DND-41 (cell line): ENCODE results near the gene JARID2.
A peak's percentile ranks its signal among the peaks of the same experiment; 100 is the strongest.

ENCODE experiments used
- ATAC-seq: fragments of 200-7000 bp; cut with Tn5 transposase; 3 replicates; pipeline ENCODE4 v1.9.1; 2021; ENCODE audit warnings: low read depth; ENCODE audit not compliant: insufficient read depth
- DNase-seq: peaks from one replicate; pipeline ENCODE4 v3.0.0-alpha.2; 2020
- H2AFZ ChIP-seq: 2 replicates; pipeline ENCODE4 v1.6.0; 2012; ENCODE audit warnings: low read depth, low read length
- H3K27ac ChIP-seq: 2 replicates; pipeline ENCODE4 v1.5.1; 2012; ENCODE audit warnings: low read length, inconsistent platforms
- H3K27me3 ChIP-seq: fragments of 200-600 bp; sonication (generic); 2 replicates; pipeline ENCODE4 v1.6.0; 2012; ENCODE audit warnings: low read length, mild to moderate bottlenecking, inconsistent platforms; ENCODE audit not compliant: insufficient read depth, poor library complexity
- H3K36me3 ChIP-seq: 2 replicates; pipeline ENCODE4 v1.5.1; 2012; ENCODE audit warnings: low read length, inconsistent platforms; ENCODE audit not compliant: insufficient read depth
- H3K4me1 ChIP-seq: 2 replicates; pipeline ENCODE4 v1.5.1; 2012; ENCODE audit warnings: mild to moderate bottlenecking, low read length; ENCODE audit not compliant: insufficient read depth
- H3K4me2 ChIP-seq: 2 replicates; pipeline ENCODE4 v1.6.0; 2012; ENCODE audit warnings: mild to moderate bottlenecking, moderate library complexity, low read length, inconsistent platforms; ENCODE audit not compliant: insufficient read depth
- H3K4me3 ChIP-seq, 2 experiments: fragments of 200-600 bp in 1 of 2; shearing (Covaris generic) in 1 of 2; 2 replicates each; pipeline ENCODE4 v1.5.1; 2012 to 2016; ENCODE audit warnings: inconsistent platforms in 2 of 2, low read length in 2 of 2, mild to moderate bottlenecking in 2 of 2, low read depth in 1 of 2, moderate library complexity in 1 of 2
- H3K79me2 ChIP-seq: 2 replicates; pipeline ENCODE4 v1.6.0; 2012; ENCODE audit warnings: low read length, inconsistent platforms; ENCODE audit not compliant: insufficient read depth
- H3K9ac ChIP-seq: 2 replicates; pipeline ENCODE4 v1.6.0; 2012; ENCODE audit warnings: low read depth, mild to moderate bottlenecking, inconsistent platforms, low read length, moderate library complexity
- H3K9me3 ChIP-seq: 2 replicates; pipeline ENCODE4 v1.5.1; 2012; ENCODE audit warnings: low read length, moderate library complexity, mild to moderate bottlenecking, inconsistent platforms; ENCODE audit not compliant: insufficient read depth, severe bottlenecking
- H4K20me1 ChIP-seq: 2 replicates; pipeline ENCODE4 v1.6.0; 2012; ENCODE audit warnings: low read length; ENCODE audit not compliant: insufficient read depth
- EZH2 ChIP-seq: IDR thresholded peaks from 3 replicates; pipeline ENCODE4 v1.6.1; 2012; ENCODE audit warnings: borderline replicate concordance, low read depth, mild to moderate bottlenecking, moderate library complexity, low read length, inconsistent platforms; ENCODE audit not compliant: severe bottlenecking
- TF ChIP-seq, protein P1 (sequence below): IDR thresholded peaks from 2 replicates; pipeline ENCODE4 v1.5.1; 2012; ENCODE audit warnings: borderline replicate concordance, low read length, moderate library complexity, mild to moderate bottlenecking; ENCODE audit not compliant: poor library complexity, severe bottlenecking; ENCODE audit errors: extremely low read depth

Gene JARID2

DNA sequence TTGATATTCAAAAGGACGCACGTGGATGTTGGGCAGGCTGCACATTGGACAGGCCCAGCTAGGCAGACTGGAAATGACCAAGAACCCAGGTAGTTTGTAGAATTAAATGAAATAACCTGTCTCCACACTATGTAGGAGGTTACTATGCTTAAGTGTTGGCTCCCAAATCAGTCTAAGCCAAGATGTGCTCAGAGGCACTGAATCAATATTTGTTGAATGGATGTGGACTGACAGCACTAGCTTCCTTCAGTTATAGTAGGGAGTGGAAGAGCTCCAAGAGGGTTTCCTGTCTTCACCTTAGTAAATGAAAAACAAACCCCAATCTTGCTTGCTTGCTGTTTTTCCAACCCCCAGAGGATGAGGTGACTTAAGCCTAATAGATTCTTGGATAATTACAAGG lies 180.5 kb downstream of the JARID2 start:
- DNase-seq (no peak), ATAC-seq (no peak)
- H3K36me3 ChIP-seq, result no peaks in the 10 kb centered on the region
- peaks cover 3% of the 10 kb centered on the region; the same call in 1 of the 2 replicates for H4K20me1 ChIP-seq
- no peak overlapping the region for H3K27ac ChIP-seq
- H3K27me3 ChIP-seq, result no peaks in the 10 kb centered on the region
- no peak overlapping the region for H2AFZ ChIP-seq
- peaks cover 24% of the 10 kb centered on the region for H3K4me1 ChIP-seq
- no peak overlapping the region for H3K4me2 ChIP-seq
- peaks cover 50% of the 10 kb centered on the region for H3K79me2 ChIP-seq
- no peak overlapping the region for H3K4me3 ChIP-seq
- TF ChIP-seq, protein P1, sequence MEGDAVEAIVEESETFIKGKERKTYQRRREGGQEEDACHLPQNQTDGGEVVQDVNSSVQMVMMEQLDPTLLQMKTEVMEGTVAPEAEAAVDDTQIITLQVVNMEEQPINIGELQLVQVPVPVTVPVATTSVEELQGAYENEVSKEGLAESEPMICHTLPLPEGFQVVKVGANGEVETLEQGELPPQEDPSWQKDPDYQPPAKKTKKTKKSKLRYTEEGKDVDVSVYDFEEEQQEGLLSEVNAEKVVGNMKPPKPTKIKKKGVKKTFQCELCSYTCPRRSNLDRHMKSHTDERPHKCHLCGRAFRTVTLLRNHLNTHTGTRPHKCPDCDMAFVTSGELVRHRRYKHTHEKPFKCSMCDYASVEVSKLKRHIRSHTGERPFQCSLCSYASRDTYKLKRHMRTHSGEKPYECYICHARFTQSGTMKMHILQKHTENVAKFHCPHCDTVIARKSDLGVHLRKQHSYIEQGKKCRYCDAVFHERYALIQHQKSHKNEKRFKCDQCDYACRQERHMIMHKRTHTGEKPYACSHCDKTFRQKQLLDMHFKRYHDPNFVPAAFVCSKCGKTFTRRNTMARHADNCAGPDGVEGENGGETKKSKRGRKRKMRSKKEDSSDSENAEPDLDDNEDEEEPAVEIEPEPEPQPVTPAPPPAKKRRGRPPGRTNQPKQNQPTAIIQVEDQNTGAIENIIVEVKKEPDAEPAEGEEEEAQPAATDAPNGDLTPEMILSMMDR, result no peak
- TF ChIP-seq EZH2, result no peak
- H3K9me3 ChIP-seq, result no peaks in the 10 kb centered on the region
- no peak overlapping the region for H3K9ac ChIP-seq

GRCh38 chr6:15426901-15427300 lies 181.0 kb downstream of the JARID2 start:
- H3K36me3 ChIP-seq, result no peaks in the 10 kb centered on the region
- H3K27ac ChIP-seq, result no peak overlapping the region
- no peak overlapping the region for H3K9ac ChIP-seq
- TF ChIP-seq EZH2, result no peak
- TF ChIP-seq, protein P1, result no peak
- H4K20me1 ChIP-seq, result peaks cover 5% of the 10 kb centered on the region; the same call in 1 of the 2 replicates
- no peak overlapping the region for H3K4me2 ChIP-seq
- H3K79me2 ChIP-seq, result peaks cover 50% of the 10 kb centered on the region
- no peaks in the 10 kb centered on the region for H3K9me3 ChIP-seq
- no peak for ATAC-seq
- H3K27me3 ChIP-seq, result no peaks in the 10 kb centered on the region
- DNase-seq, result no peak
- H3K4me3 ChIP-seq, result no peak overlapping the region
- H2AFZ ChIP-seq, result no peak overlapping the region
- peaks cover 20% of the 10 kb centered on the region for H3K4me1 ChIP-seq

- Histone ChIP-seq H3K4me2 (no peak overlapping the region), H3K4me1 (peaks cover 14% of the 10 kb centered on the region), H3K79me2 (peaks cover 48% of the 10 kb centered on the region), H3K4me3 (no peak overlapping the region), H3K27me3 (no peaks in the 10 kb centered on the region), H3K9me3 (no peaks in the 10 kb centered on the region), H2AFZ (no peak overlapping the region), H3K36me3 (no peaks in the 10 kb centered on the region), H4K20me1 (peaks cover 5% of the 10 kb centered on the region; the same call in 1 of the 2 replicates), H3K27ac (0 out of 2 replicates have a peak overlapping the region, but pooled peaks have one; percentile 35), H3K9ac (no peak overlapping the region)
- ATAC-seq (0 out of 3 replicates have a peak, but pooled peaks have one; percentile 35), DNase-seq (no peak)
- TF ChIP-seq EZH2, result no peak
- TF ChIP-seq, protein P1, result no peak
Measured at GRCh38 chr6:15427331-15428070, 181.6 kb downstream of the JARID2 start.
